GM11168 (cell line): ENCODE results near the gene BIRC5.

ENCODE experiments used
- in situ Hi-C: fragments of 300-500 bp; cut with MboI; formaldehyde crosslinking; loops from one replicate; pipeline ENCODE4 v1.12.0; 2022; ENCODE audit warnings: low sequenced_read_pairs; ENCODE audit not compliant: unreplicated experiment

BIRC5 gene

GRCh38 chr17:78182504-78182903 lies 31.5 kb upstream of the BIRC5 start:
- in situ Hi-C loops: no loop called here

- in situ Hi-C loops: no loop called here
These were observed 30.1 kb upstream of the BIRC5 start for GRCh38 chr17:78183916-78184315.

GRCh38 chr17:78184351-78184750 lies 29.7 kb upstream of the BIRC5 start:
- in situ Hi-C loops: no loop called here

DNA sequence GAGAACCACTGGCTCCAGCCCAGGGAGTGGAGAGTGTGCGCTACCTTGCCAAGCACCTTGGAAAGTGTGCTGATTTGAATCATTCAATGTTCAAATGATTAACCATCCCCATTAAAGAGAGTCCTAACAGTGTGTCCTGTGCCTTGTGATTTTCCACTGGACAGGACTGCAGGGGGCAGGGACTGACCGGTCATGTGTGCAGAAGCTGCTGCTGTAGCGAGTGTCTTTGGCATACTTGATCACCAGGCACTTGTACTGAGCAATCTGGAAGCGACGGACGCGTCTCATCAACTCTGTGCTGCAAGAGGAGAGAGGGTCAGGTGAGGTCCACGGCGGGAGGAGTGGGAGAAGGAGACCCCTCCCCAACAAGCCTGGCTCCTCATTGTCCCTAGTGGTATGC lies 29.2 kb upstream of the BIRC5 start:
- in situ Hi-C loops: no loop called here

DNA sequence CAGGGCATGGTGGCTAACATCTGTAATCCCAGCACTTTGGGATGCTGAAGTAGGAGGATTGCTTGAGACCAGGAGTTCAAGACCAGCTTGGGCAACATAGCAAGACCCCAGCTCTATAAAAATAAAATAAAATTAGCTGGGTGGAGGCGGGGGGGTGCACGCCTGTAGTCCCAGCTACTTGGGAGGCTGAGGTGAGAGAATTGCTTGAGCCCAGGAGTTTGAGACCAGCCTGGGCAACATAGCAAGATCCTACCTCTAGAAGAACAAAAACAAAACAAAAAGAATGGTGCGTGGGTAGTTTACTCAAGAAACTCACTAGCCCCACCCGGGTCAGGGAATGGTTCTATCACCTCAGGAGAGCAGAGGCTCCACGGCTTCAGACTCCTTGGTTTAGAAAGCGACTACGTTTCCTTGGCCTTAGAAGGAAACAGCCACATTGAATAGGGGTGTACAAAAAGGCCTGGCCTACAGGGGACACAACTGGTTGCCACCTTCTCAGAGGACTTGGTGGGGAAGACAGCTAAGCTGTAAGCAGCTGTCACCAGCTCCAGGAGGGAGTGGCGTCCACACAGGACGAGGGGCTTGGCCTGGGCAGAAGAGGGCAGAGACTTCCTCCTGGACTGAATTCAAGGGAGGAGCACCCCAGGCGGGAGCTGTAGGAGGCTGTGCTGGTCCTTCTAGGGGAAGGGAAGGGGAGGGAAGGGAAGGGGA lies 27.9 kb upstream of the BIRC5 start:
- in situ Hi-C loops: no loop called here

- in situ Hi-C loops: no loop called here
These were observed 27.1 kb upstream of the BIRC5 start, which contains the start of the genes AFMID and TK1 for GRCh38 chr17:78186692-78187595. TSS of gene AFMID (plus strand) at chr17:78187362. CDS start at chr17:78187371, 9 bp downstream. TSS of gene TK1 (minus strand) at chr17:78187052. CDS start at chr17:78186994, 58 bp downstream.

- in situ Hi-C loops: no loop called here
These were observed 17.3 kb upstream of the BIRC5 start for GRCh38 chr17:78196716-78197115.

GRCh38 chr17:78197147-78197832 lies 16.8 kb upstream of the BIRC5 start:
- in situ Hi-C loops: no loop called here

GRCh38 chr17:78200451-78200850 lies 13.6 kb upstream of the BIRC5 start:
- in situ Hi-C loops: no loop called here

GRCh38 chr17:78202666-78203065 lies 11.4 kb upstream of the BIRC5 start:
- in situ Hi-C loops: no loop called here

DNA sequence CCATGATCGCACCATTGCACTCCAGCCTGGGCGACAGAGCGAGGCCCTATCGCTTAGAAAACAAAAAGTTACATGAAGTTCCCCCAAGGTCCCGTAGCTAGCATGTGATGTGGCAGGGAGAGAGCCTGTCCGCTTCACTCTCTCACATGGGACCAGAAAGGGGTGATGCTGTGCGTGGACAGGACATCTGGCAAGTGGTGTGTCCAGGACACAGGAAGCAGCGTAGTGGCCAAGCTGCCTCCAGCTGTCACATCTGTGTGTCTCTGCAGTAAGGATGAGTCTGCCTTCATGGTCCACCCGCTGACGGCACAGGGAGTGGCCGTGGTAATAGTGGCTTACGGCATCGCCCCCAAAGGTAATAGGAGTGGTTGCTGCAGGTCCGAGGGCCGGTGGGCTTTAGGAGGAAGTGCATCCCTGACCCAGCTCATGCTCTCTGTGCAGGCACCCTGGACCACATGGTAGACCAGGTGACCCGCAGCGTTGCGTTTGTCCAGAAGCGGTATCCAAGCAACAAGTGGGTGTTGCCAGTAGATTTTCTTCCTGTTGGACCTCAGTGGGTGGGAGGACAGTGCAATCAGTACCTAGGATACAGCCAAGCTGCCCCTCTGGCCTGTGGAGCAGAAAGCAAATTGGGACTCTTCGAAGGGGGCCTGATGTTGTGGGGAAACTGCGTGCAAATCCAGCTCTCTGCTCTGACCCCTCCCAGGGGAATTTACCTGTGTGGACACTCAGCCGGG lies 9.5 kb upstream of the BIRC5 start:
- in situ Hi-C loops: no loop called here

DNA sequence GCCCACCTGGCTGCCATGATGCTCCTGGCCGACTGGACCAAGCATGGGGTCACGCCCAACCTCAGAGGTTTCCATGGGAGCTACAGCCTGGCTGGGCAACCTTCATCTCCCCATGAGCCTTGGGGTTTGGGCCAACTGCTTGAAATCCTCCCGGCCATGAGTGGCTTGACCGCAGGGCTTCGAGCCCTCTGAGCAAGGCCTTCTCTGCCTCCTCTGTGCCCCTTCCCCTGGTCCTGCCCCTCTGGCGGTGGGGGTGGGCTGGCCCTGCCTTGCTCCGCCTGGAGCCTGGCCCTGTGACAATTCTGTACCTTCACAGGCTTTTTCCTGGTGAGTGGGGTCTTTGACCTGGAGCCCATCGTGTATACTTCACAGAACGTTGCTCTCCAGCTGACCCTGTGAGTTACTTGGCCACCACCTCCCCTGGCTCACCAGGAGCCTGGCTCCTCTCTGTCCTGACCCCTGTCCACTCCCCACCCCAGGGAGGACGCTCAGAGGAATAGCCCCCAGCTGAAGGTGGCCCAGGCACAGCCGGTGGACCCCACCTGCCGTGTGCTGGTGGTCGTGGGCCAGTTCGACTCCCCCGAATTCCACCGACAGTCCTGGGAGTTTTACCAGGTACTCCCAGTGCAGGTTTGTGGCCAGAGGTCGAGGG lies 8.8 kb upstream of the BIRC5 start:
- in situ Hi-C loops: no loop called here

GRCh38 chr17:78206298-78206697 lies 7.8 kb upstream of the BIRC5 start:
- in situ Hi-C loops: no loop called here

GRCh38 chr17:78208486-78208885 lies 5.6 kb upstream of the BIRC5 start:
- in situ Hi-C loops: no loop called here

GRCh38 chr17:78210111-78210510 lies 3.9 kb upstream of the BIRC5 start:
- in situ Hi-C loops: no loop called here

DNA sequence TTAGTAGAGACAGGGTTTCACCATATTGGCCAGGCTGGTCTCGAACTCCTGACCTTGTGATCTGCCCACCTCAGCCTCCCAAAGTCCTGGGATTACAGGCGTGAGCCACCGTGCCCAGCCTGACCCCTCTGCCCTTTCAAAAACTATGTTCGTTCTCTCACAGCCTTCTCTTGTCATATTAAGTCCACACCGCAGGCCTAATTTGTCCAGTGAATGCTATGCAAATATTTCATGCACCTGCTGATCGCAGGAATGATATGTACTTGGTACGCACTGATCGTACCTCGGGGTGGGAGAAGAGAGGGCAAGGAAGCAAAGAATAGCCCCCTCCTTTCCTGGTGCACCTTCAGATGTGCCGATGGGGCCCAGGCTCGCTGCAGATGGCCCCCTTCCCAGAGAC lies 3.0 kb upstream of the BIRC5 start:
- in situ Hi-C loops: no loop called here

GRCh38 chr17:78214706-78215061 lies 631 bp downstream of the BIRC5 start:
- in situ Hi-C loops: no loop called here

GRCh38 chr17:78219396-78220150 lies 5.5 kb downstream of the BIRC5 start:
- in situ Hi-C loops: no loop called here

DNA sequence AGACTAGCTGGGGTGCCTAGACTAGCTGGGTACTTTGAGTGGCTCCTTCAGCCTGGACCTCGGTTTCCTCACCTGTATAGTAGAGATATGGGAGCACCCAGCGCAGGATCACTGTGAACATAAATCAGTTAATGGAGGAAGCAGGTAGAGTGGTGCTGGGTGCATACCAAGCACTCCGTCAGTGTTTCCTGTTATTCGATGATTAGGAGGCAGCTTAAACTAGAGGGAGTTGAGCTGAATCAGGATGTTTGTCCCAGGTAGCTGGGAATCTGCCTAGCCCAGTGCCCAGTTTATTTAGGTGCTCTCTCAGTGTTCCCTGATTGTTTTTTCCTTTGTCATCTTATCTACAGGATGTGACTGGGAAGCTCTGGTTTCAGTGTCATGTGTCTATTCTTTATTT lies 9.0 kb downstream of the BIRC5 start:
- in situ Hi-C loops: no loop called here
